Thoracic aorta (tissue), 2 donors: ENCODE results near the gene ICAM4. TPM values are rescaled to one million over a fixed set of nuclear protein-coding genes. Genes with fewer than 3 reads are reported as not detected.

Experiments used
- ATAC-seq: fragments of 150-250 bp; one replicate; pipeline ENCODE4 v1.8.0; 2017; ENCODE audit warnings: low read depth; ENCODE audit not compliant: insufficient number of reproducible peaks, low FRiP score
- DNase-seq: peaks from one replicate; pipeline ENCODE4 v3.0.0-alpha.2; 2020; ENCODE audit warnings: low spot score
- H3K27ac ChIP-seq, 2 donors: fragments of 200-600 bp; sonication (generic); 1 replicate in 1 of 2; 2 replicates in 1 of 2; pipeline ENCODE4 v1.5.1; 2016; ENCODE audit warnings: mild to moderate bottlenecking in 2 of 2, moderate library complexity in 2 of 2
- H3K27me3 ChIP-seq: fragments of 200-600 bp; sonication (generic); replicated peaks from 2 replicates; pipeline ENCODE4 v1.6.0; 2016; ENCODE audit warnings: mild to moderate bottlenecking; ENCODE audit not compliant: insufficient read depth
- H3K36me3 ChIP-seq: fragments of 200-600 bp; sonication (generic); one replicate; pipeline ENCODE4 v1.5.1; 2016
- H3K4me1 ChIP-seq, 2 donors: fragments of 200-600 bp; sonication (generic); 1 replicate in 1 of 2; 2 replicates in 1 of 2; pipeline versions ENCODE4 v1.5.1 to v1.6.0; 2016; ENCODE audit warnings: low read depth in 2 of 2, mild to moderate bottlenecking in 1 of 2; ENCODE audit not compliant: control insufficient read depth in 1 of 2
- H3K4me3 ChIP-seq: fragments of 200-600 bp; sonication (generic); 2 replicates; pipeline ENCODE4 v1.5.1; 2016; ENCODE audit warnings: mild to moderate bottlenecking
- H3K9me3 ChIP-seq: fragments of 200-600 bp; sonication (generic); 2 replicates; pipeline ENCODE4 v1.5.1; 2016
- CTCF ChIP-seq: fragments of 200-600 bp; sonication (generic); IDR thresholded peaks from one replicate; pipeline ENCODE4 v1.5.1; 2019; ENCODE audit warnings: antibody characterized with exemption
- total RNA-seq, 2 donors: library from RNA; depleted of rRNA; stranded (reverse); fragments of >200 nt; gene quantifications; one replicate each; pipeline versions ENCODE4 v1.1.0 to v1.2.3, GENCODE V29; 2016

ICAM4 gene
- total RNA-seq, 2 donors from 2014 or later, result 0.95 to 2.0 TPM

GRCh38 chr19:10260141-10260584, 26.6 kb upstream of the ICAM4 start:
- no peak for TF ChIP-seq CTCF
- no peak for DNase-seq
- Histone ChIP-seq H3K4me3 (no peak overlapping the region), H3K27me3 (no peaks in the 10 kb centered on the region), H3K4me1 (no peaks in the 10 kb centered on the region), H3K9me3 (no peaks in the 10 kb centered on the region), H3K36me3 (peaks cover 28% of the 10 kb centered on the region), H3K27ac (no peak overlapping the region)
- ATAC-seq, result no peak

- Histone ChIP-seq H3K36me3 (peaks cover 8% of the 10 kb centered on the region), H3K4me1 (no peaks in the 10 kb centered on the region), H3K9me3 (no peaks in the 10 kb centered on the region), H3K27me3 (no peaks in the 10 kb centered on the region), H3K4me3 (no peak overlapping the region), H3K27ac (no peak overlapping the region)
- DNase-seq (no peak), ATAC-seq (no peak)
- TF ChIP-seq CTCF, result no peak
These were observed 24.0 kb upstream of the ICAM4 start for GRCh38 chr19:10262771-10263170.

- no peak overlapping the region for H3K4me3 ChIP-seq
- no peak for DNase-seq
- H3K27me3 ChIP-seq, result peaks cover 9% of the 10 kb centered on the region
- ATAC-seq, result no peak
- no peaks in the 10 kb centered on the region for H3K9me3 ChIP-seq
- H3K4me1 ChIP-seq, result peaks cover 0 to 13% of the 10 kb centered on the region in 2 donors
- no peak overlapping the region for H3K27ac ChIP-seq
- no peak for TF ChIP-seq CTCF
- H3K36me3 ChIP-seq, result no peaks in the 10 kb centered on the region
These were observed 20.0 kb upstream of the ICAM4 start for GRCh38 chr19:10266706-10267105.

- no peak for TF ChIP-seq CTCF
- Histone ChIP-seq H3K9me3 (no peaks in the 10 kb centered on the region), H3K27me3 (peaks cover 9% of the 10 kb centered on the region), H3K36me3 (no peaks in the 10 kb centered on the region), H3K27ac (peak overlapping the region in 1 of 2 donors; percentile 47), H3K4me1 (peaks cover 0 to 13% of the 10 kb centered on the region in 2 donors), H3K4me3 (no peak overlapping the region)
- no peak for DNase-seq
- no peak for ATAC-seq
These were observed 18.7 kb upstream of the ICAM4 start for GRCh38 chr19:10268071-10268470.

- no peak for DNase-seq
- no peak for ATAC-seq
- Histone ChIP-seq H3K27ac (peak overlapping the region; percentile 59 to 68), H3K27me3 (peaks cover 9% of the 10 kb centered on the region), H3K4me1 (peaks cover 0 to 13% of the 10 kb centered on the region in 2 donors), H3K9me3 (no peaks in the 10 kb centered on the region), H3K4me3 (peak overlapping the region; percentile 69), H3K36me3 (no peaks in the 10 kb centered on the region)
- TF ChIP-seq CTCF, result peak; percentile 92
These were observed 17.2 kb upstream of the ICAM4 start for GRCh38 chr19:10269333-10270179.
